Suprapubic skin (tissue), 4 donors: ENCODE measurements around the gene ZNF280B.

Experiments
- CTCF ChIP-seq, 2 donors: fragments of 200-600 bp in 1 of 2; fragments of 450-650 bp in 1 of 2; sonication (generic) in 1 of 2; IDR thresholded peaks; one replicate each; pipeline ENCODE4 v1.5.1; 2016 to 2019; ENCODE audit warnings: antibody characterized with exemption in 2 of 2, mild to moderate bottlenecking in 1 of 2, moderate library complexity in 1 of 2
- POLR2A ChIP-seq, 2 donors: fragments of 450-650 bp; IDR thresholded peaks; one replicate each; pipeline ENCODE4 v1.6.1; 2017; ENCODE audit warnings: antibody characterized with exemption in 2 of 2, mild to moderate bottlenecking in 2 of 2, moderate library complexity in 2 of 2
- POLR2AphosphoS5 ChIP-seq, 3 donors: sonication (generic); formaldehyde crosslinking; IDR thresholded peaks; one replicate each; pipeline ENCODE4 v1.6.1; 2017; ENCODE audit warnings: antibody characterized with exemption in 3 of 3

- TF ChIP-seq CTCF (IDR thresholded peaks at IDR 0.05) (no peak), POLR2A (IDR thresholded peaks at IDR 0.05) (no peak), POLR2AphosphoS5 (IDR thresholded peaks at IDR 0.05) (no peak)
Observed at GRCh38 chr22:22538226-22538989, 29.9 kb upstream of the ZNF280B start.
